Esophagus squamous epithelium (tissue), 5 donors: ENCODE results near the gene ALOXE3. TPM values are rescaled to one million over a fixed set of nuclear protein-coding genes. Genes with fewer than 3 reads are reported as not detected.

Source experiments
- DNase-seq: peaks from one replicate; lab custom pipeline; 2025; lab: John Stamatoyannopoulos, UW
- H3K27ac ChIP-seq, 4 donors: fragments of 200-600 bp; sonication (generic); one replicate each; pipeline ENCODE4 v1.5.1; 2016 to 2019; ENCODE audit warnings: mild to moderate bottlenecking in 1 of 4
- H3K27me3 ChIP-seq, 4 donors: fragments of 200-600 bp; sonication (generic); 1 replicate in 3 of 4; 2 replicates in 1 of 4; pipeline versions ENCODE4 v1.5.1 to v1.6.0; 2017 to 2021; ENCODE audit warnings: antibody characterized with exemption in 1 of 4
- H3K36me3 ChIP-seq, 3 donors: fragments of 200-600 bp; sonication (generic); one replicate each; pipeline ENCODE4 v1.5.1; 2016 to 2019
- H3K4me1 ChIP-seq, 3 donors: fragments of 200-600 bp; sonication (generic); one replicate each; pipeline ENCODE4 v1.5.1; 2017 to 2019
- H3K4me3 ChIP-seq, 4 donors: fragments of 200-600 bp; sonication (generic); 1 replicate in 3 of 4; 2 replicates in 1 of 4; pipeline ENCODE4 v1.5.1; 2016 to 2019; ENCODE audit warnings: mild to moderate bottlenecking in 2 of 4, moderate library complexity in 1 of 4
- H3K9me3 ChIP-seq, 3 donors: fragments of 200-600 bp; sonication (generic); one replicate each; pipeline ENCODE4 v1.5.1; 2016 to 2019
- POLR2A ChIP-seq, 4 donors: fragments of 450-650 bp; IDR thresholded peaks; one replicate each; pipeline ENCODE4 v1.6.1; 2017; ENCODE audit warnings: antibody characterized with exemption in 4 of 4, mild to moderate bottlenecking in 4 of 4, moderate library complexity in 3 of 4
- WGBS, 2 donors: methylation state at CpG; one replicate each; pipeline ENCODE4 v1.1.5; 2018; 5-methylcytosine and 5-hydroxymethylcytosine counted together
- intact Hi-C: fragments of 100-400 bp; cut with DNase I; formaldehyde crosslinking; loops from one replicate; pipeline ENCODE4 v1.15.0; 2022
- total RNA-seq, 4 donors: library from RNA; depleted of rRNA; stranded (reverse); fragments of >200 nt; gene quantifications; one replicate each; pipeline ENCODE4 v1.1.0, GENCODE V29; 2016
- TF ChIP-seq, protein P1 (sequence below), 6 experiments: fragments of 450-650 bp in 4 of 6; fragments of 200-600 bp in 2 of 6; sonication (generic) in 2 of 6; IDR thresholded peaks; one replicate each; pipeline ENCODE4 v1.5.1; 2016 to 2019; ENCODE audit warnings: antibody characterized with exemption in 6 of 6, mild to moderate bottlenecking in 4 of 6, moderate library complexity in 4 of 6
- donor health status: DM: yes; HTN: yes; CAD: no.

ALOXE3 gene
- total RNA-seq, 4 donors from 2014 or later: 0.30 to 8.8 (median 2.2) TPM; not detected in 1

GRCh38 chr17:8100763-8101162, 17.6 kb downstream of the ALOXE3 start:
- no peaks in the 10 kb centered on the region for H3K9me3 ChIP-seq
- no peaks in the 10 kb centered on the region for H3K27me3 ChIP-seq
- peaks cover 0 to 34% (median 11%) of the 10 kb centered on the region in 3 donors for H3K4me1 ChIP-seq
- intact Hi-C loops: no loop called here
- DNase-seq: no peak
- H3K4me3 ChIP-seq: no peak overlapping the region
- no peak overlapping the region for H3K27ac ChIP-seq
- WGBS, 2 donors: 77 to 79% methylated on average over 2 of the region's 2 CpGs
- no peak for TF ChIP-seq POLR2A (IDR thresholded peaks at IDR 0.05)
- TF ChIP-seq, protein P1, sequence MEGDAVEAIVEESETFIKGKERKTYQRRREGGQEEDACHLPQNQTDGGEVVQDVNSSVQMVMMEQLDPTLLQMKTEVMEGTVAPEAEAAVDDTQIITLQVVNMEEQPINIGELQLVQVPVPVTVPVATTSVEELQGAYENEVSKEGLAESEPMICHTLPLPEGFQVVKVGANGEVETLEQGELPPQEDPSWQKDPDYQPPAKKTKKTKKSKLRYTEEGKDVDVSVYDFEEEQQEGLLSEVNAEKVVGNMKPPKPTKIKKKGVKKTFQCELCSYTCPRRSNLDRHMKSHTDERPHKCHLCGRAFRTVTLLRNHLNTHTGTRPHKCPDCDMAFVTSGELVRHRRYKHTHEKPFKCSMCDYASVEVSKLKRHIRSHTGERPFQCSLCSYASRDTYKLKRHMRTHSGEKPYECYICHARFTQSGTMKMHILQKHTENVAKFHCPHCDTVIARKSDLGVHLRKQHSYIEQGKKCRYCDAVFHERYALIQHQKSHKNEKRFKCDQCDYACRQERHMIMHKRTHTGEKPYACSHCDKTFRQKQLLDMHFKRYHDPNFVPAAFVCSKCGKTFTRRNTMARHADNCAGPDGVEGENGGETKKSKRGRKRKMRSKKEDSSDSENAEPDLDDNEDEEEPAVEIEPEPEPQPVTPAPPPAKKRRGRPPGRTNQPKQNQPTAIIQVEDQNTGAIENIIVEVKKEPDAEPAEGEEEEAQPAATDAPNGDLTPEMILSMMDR (IDR thresholded peaks at IDR 0.05): no peak
- no peaks in the 10 kb centered on the region for H3K36me3 ChIP-seq

DNA sequence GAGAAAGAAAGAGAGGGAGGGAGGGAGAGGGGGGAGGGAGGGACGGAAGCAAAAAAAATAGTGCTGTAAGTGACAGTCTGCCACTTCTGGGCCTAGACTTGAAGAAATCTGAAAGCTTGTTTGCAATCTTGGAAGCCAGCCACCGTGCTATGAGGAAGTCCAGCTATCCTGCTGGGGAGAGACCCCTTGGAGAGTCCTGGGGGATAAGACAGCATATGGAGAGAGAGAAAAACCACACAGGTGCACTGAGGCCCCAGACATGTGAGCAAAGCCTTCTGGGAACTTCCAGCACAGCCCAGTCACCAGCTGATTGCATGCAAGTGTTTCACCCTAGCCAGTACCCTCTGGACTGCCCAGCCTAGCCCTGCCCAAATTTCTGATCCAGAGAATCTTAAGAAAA, 18.2 kb downstream of the ALOXE3 start:
- intact Hi-C loops: no loop called here
- peaks cover 0 to 6% (median 0%) of the 10 kb centered on the region in 4 donors for H3K27me3 ChIP-seq
- no peak for TF ChIP-seq POLR2A (IDR thresholded peaks at IDR 0.05)
- TF ChIP-seq, protein P1 (IDR thresholded peaks at IDR 0.05): no peak
- no peak overlapping the region for H3K27ac ChIP-seq
- H3K4me3 ChIP-seq: no peak overlapping the region
- H3K4me1 ChIP-seq: peaks cover 0 to 27% (median 11%) of the 10 kb centered on the region in 3 donors
- H3K9me3 ChIP-seq: no peaks in the 10 kb centered on the region
- no peaks in the 10 kb centered on the region for H3K36me3 ChIP-seq
- 29 to 44% methylated on average over 2 of the region's 2 CpGs for WGBS, 2 donors
- DNase-seq: no peak

DNA sequence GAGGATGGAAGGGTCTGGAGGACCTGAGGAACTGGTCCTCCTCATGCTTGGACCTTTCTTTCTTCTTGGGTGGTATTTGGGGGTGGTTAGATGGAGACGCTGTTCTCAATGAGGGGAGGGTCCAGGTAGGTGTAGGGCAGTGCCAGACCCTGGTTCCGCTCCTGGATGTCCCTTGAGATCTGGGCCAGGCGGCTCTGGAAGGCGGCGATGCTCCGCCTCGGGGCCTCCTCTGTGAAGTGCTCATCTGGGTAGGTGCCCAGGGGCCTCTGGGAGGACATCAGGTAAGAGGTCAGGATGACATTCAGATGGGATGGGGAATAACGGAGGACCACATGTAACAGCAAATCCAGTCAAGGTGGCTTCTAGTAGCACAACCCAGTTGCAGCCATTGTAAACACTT, 21.8 kb downstream of the ALOXE3 start:
- WGBS, 2 donors: 72% methylated on average over 2 to 3 of the region's 8 CpGs
- Histone ChIP-seq H3K4me3 (no peak overlapping the region), H3K4me1 (peaks cover 0 to 7% (median 0%) of the 10 kb centered on the region in 3 donors), H3K36me3 (no peaks in the 10 kb centered on the region), H3K27ac (no peak overlapping the region), H3K9me3 (no peaks in the 10 kb centered on the region), H3K27me3 (peaks cover 0 to 31% (median 0%) of the 10 kb centered on the region in 4 donors)
- intact Hi-C loops: no loop called here
- no peak for DNase-seq
- no peak for TF ChIP-seq POLR2A (IDR thresholded peaks at IDR 0.05)
- TF ChIP-seq, protein P1 (IDR thresholded peaks at IDR 0.05): no peak

DNA sequence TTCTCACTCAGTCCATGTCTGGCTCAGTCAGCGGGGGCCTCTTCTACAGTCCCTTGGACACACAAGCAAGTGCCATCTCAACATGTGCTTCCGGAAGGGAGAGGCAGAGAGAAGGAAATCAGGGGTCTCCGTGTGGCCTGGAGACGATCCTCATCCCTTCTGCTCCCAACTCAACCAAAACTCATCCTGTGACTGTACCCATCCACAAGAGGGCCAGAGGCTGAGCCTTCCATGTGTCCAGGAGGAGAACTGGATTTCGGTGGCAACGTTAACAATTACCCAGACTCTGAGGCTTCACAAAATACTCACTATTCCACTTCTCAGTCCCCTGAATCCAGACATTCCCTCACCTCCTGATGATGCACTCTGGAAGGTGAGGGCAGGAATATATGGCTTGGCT, 23.0 kb downstream of the ALOXE3 start:
- DNase-seq: no peak
- Histone ChIP-seq H3K27ac (no peak overlapping the region), H3K4me1 (peaks cover 0 to 10% (median 0%) of the 10 kb centered on the region in 3 donors), H3K4me3 (no peak overlapping the region), H3K27me3 (peaks cover 0 to 43% (median 0%) of the 10 kb centered on the region in 4 donors), H3K9me3 (no peaks in the 10 kb centered on the region), H3K36me3 (no peaks in the 10 kb centered on the region)
- TF ChIP-seq, protein P1 (IDR thresholded peaks at IDR 0.05): no peak
- no peak for TF ChIP-seq POLR2A (IDR thresholded peaks at IDR 0.05)
- intact Hi-C loops: no loop called here
- WGBS, 2 donors: 68 to 79% methylated on average over 5 to 6 of the region's 6 CpGs

DNA sequence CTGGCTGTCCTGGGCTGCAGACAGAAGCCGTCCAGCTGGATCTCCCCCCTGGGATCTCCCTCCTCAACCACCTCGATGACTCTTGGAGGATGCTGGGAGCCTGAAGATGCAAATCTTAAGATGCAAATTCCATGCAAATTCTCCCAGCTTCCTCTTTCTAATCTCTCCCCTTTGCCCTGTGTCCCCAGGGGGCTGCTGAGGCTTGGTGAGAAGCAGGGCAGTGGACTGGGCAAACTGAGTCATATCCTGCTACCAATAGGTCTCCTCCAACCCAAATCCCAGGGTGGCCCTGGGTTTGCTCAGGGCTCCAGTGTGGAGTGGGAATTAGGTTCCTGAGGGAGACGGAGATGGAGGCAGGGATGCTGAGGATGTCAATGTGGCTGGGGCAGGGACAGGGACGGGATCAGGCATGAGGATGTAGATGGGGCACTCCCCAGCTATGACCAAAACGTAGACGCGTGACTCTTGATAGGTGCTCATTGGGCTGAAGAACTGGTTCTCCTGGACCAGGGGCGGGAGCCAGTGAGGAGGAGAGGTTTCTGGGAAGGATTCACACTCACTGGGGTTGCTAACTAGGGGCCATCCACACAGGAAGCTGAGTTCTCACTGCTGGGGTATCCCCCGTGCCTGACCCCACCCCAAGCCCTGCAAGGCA, 27.2 kb downstream of the ALOXE3 start:
- WGBS, 2 donors: 34 to 36% methylated on average over 8 of the region's 9 CpGs
- intact Hi-C loops: no loop called here
- DNase-seq: no peak
- Histone ChIP-seq H3K27ac (peak overlapping the region in 2 of 4 donors; percentile 42 to 44), H3K9me3 (no peaks in the 10 kb centered on the region), H3K27me3 (peaks cover 0 to 62% (median 0%) of the 10 kb centered on the region in 4 donors), H3K4me3 (no peak overlapping the region), H3K4me1 (peaks cover 0 to 17% (median 6%) of the 10 kb centered on the region in 3 donors), H3K36me3 (no peaks in the 10 kb centered on the region)
- no peak for TF ChIP-seq POLR2A (IDR thresholded peaks at IDR 0.05)
- TF ChIP-seq, protein P1 (IDR thresholded peaks at IDR 0.05): no peak
